GM23338 (cell line): Measurements from ENCODE around the gene PSPC1. TPM values are rescaled to one million over a fixed set of nuclear protein-coding genes. Genes with fewer than 3 reads are reported as not detected.

Experiments
- ATAC-seq: fragments of 200-7000 bp; cut with Tn5 transposase; 3 replicates; pipeline ENCODE4 v1.9.1; 2020
- DNase-seq: peaks from one replicate; pipeline ENCODE4 v3.0.0-alpha.2; 2015; ENCODE audit warnings: low spot score
- H2AFZ ChIP-seq: fragments of 200-600 bp; sonication (generic); 2 replicates; pipeline ENCODE4 v1.8.0; 2016; ENCODE audit warnings: antibody characterized with exemption, mild to moderate bottlenecking, moderate library complexity
- H3F3A ChIP-seq: fragments of 200-600 bp; sonication (generic); replicated peaks from 2 replicates; pipeline ENCODE4 v1.8.0; 2017; ENCODE audit warnings: antibody characterized with exemption, mixed run types, low read depth
- H3K27ac ChIP-seq: fragments of 200-600 bp; sonication (generic); 2 replicates; pipeline ENCODE4 v1.6.1; 2016; ENCODE audit warnings: low read depth
- H3K27me3 ChIP-seq: fragments of 200-600 bp; sonication (generic); 2 replicates; pipeline ENCODE4 v1.8.0; 2016; ENCODE audit warnings: mild to moderate bottlenecking, mixed run types, moderate library complexity; ENCODE audit not compliant: insufficient read depth
- H3K36me3 ChIP-seq: fragments of 200-600 bp; sonication (generic); 2 replicates; pipeline ENCODE4 v1.8.0; 2016; ENCODE audit warnings: mild to moderate bottlenecking; ENCODE audit not compliant: insufficient read depth
- H3K4me1 ChIP-seq: fragments of 200-600 bp; sonication (generic); 2 replicates; pipeline ENCODE4 v1.8.0; 2016; ENCODE audit warnings: mild to moderate bottlenecking, moderate library complexity; ENCODE audit not compliant: insufficient read depth
- H3K4me2 ChIP-seq: fragments of 200-600 bp; sonication (generic); 2 replicates; pipeline ENCODE4 v1.7.1; 2017; ENCODE audit warnings: mixed run types
- H3K4me3 ChIP-seq: fragments of 200-600 bp; sonication (generic); 2 replicates; pipeline ENCODE4 v1.6.1; 2016; ENCODE audit warnings: mixed run types
- H3K79me2 ChIP-seq: fragments of 200-600 bp; sonication (generic); replicated peaks from 2 replicates; pipeline ENCODE4 v1.8.0; 2017; ENCODE audit warnings: mild to moderate bottlenecking; ENCODE audit not compliant: insufficient read depth
- H3K9me2 ChIP-seq: fragments of 200-600 bp; sonication (generic); 2 replicates; pipeline ENCODE4 v1.8.0; 2017; ENCODE audit not compliant: insufficient read depth
- H4K20me1 ChIP-seq: fragments of 200-600 bp; sonication (generic); replicated peaks from 2 replicates; pipeline ENCODE4 v1.8.0; 2017; ENCODE audit warnings: mild to moderate bottlenecking; ENCODE audit not compliant: insufficient read depth
- H3K27ac Mint-ChIP-seq: 2 replicates; pipeline ENCODE4 v1.8.0; 2020; ENCODE audit warnings: inconsistent platforms, mild to moderate bottlenecking, moderate library complexity, mixed read lengths
- H3K27me3 Mint-ChIP-seq: 3 replicates; pipeline ENCODE4 v1.8.0; 2022; ENCODE audit warnings: low read depth, mild to moderate bottlenecking, moderate library complexity, mixed read lengths, inconsistent platforms; ENCODE audit not compliant: insufficient read depth, poor library complexity
- H3K36me3 Mint-ChIP-seq: 3 replicates; pipeline ENCODE4 v1.8.0; 2021; ENCODE audit warnings: low read depth, mild to moderate bottlenecking, inconsistent platforms, moderate library complexity, mixed read lengths
- H3K4me1 Mint-ChIP-seq: 3 replicates; pipeline ENCODE4 v1.8.0; 2020; ENCODE audit warnings: mild to moderate bottlenecking, inconsistent platforms, mixed read lengths
- H3K4me3 Mint-ChIP-seq: 3 replicates; pipeline ENCODE4 v1.8.0; 2021; ENCODE audit warnings: moderate library complexity, mild to moderate bottlenecking, inconsistent platforms, mixed read lengths
- H3K9me3 Mint-ChIP-seq: 3 replicates; pipeline ENCODE4 v1.8.0; 2020; ENCODE audit warnings: moderate library complexity, mild to moderate bottlenecking, inconsistent platforms, mixed read lengths
- CREB1 ChIP-seq: fragments of 250-450 bp; sonication (Bioruptor Pico); IDR thresholded peaks from 2 replicates; pipeline ENCODE4 v1.5.0; 2020; ENCODE audit warnings: low read depth, mild to moderate bottlenecking, moderate library complexity
- EZH2 ChIP-seq: fragments of 200-600 bp; sonication (generic); IDR thresholded peaks from one replicate; pipeline ENCODE4 v1.8.0; 2017; ENCODE audit warnings: antibody characterized with exemption, mild to moderate bottlenecking, low read depth; ENCODE audit not compliant: unreplicated experiment
- EZH2phosphoT487 ChIP-seq: fragments of 200-600 bp; sonication (generic); IDR thresholded peaks from one replicate; pipeline ENCODE4 v1.8.1; 2018; ENCODE audit warnings: antibody characterized with exemption; ENCODE audit not compliant: unreplicated experiment
- NANOG ChIP-seq: IDR thresholded peaks from 2 replicates; pipeline ENCODE4 v1.6.1; 2016; ENCODE audit warnings: antibody characterized with exemption, borderline replicate concordance
- STAT1 ChIP-seq: IDR thresholded peaks from one replicate; pipeline ENCODE4 v1.6.1; 2016; ENCODE audit warnings: antibody characterized with exemption; ENCODE audit not compliant: unreplicated experiment
- ZNF114 ChIP-seq: fragments of 250-450 bp; sonication (Bioruptor Pico); IDR thresholded peaks from 2 replicates; pipeline ENCODE4 v1.5.0; 2020; ENCODE audit warnings: mild to moderate bottlenecking, moderate library complexity
- ZNF331 ChIP-seq: fragments of 250-450 bp; sonication (Bioruptor Pico); IDR thresholded peaks from 2 replicates; pipeline ENCODE4 v1.5.0; 2020; ENCODE audit warnings: low read depth, mild to moderate bottlenecking, moderate library complexity
- polyA plus RNA-seq: library from polyadenylated mRNA; unstranded; fragments of >200 nt; fragmentation: Nextera tagmentation; extraction: Ambion mirVana; gene quantifications from 2 replicates; pipeline ENCODE4 v1.2.1, GENCODE V29; 2016
- total RNA-seq: library from RNA; depleted of rRNA; stranded (reverse); fragments of >200 nt; shearing (Covaris generic); gene quantifications from 2 replicates; pipeline ENCODE4 v1.2.3, GENCODE V29; 2014
- TF ChIP-seq, protein P1 (sequence below): IDR thresholded peaks from one replicate; pipeline ENCODE4 v1.6.1; 2018; ENCODE audit warnings: antibody characterized with exemption; ENCODE audit not compliant: unreplicated experiment
- TF ChIP-seq, protein P2 (sequence below), 2 experiments: fragments of 200-600 bp in 1 of 2; sonication (generic) in 1 of 2; conservative IDR thresholded peaks; 2 replicates each; pipeline versions ENCODE4 v1.5.1 to v1.6.1; 2016 to 2017; ENCODE audit warnings: antibody characterized with exemption in 2 of 2, low read depth in 2 of 2, mild to moderate bottlenecking in 2 of 2, moderate library complexity in 1 of 2
- TF ChIP-seq, protein P3 (sequence below): IDR thresholded peaks from 2 replicates; pipeline ENCODE4 v1.6.1; 2016; ENCODE audit warnings: antibody characterized with exemption

Gene PSPC1
- total and polyA plus RNA-seq, 2 experiments from 2014 or later, result 38.2 to 80.2 TPM

DNA sequence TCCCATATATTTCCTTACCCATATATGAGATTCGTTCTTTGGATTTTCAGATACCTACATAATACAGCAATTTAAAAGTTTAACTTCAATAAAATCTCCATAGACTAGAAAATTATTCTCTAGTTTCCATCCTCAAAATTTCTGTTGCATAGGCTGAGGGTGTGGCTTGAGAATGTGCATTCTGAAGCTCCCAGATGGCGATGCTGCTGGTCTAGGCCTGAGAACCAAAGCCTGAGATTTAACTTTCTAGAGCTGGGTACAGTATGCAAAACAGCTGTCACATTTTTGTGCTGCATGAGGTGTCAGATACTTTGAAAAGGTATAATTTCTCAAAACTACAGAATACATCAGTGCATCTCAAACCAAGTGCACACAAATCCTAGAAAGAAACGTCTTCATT is 106.6 kb downstream of the PSPC1 start (continued):
- TF ChIP-seq, protein P1, sequence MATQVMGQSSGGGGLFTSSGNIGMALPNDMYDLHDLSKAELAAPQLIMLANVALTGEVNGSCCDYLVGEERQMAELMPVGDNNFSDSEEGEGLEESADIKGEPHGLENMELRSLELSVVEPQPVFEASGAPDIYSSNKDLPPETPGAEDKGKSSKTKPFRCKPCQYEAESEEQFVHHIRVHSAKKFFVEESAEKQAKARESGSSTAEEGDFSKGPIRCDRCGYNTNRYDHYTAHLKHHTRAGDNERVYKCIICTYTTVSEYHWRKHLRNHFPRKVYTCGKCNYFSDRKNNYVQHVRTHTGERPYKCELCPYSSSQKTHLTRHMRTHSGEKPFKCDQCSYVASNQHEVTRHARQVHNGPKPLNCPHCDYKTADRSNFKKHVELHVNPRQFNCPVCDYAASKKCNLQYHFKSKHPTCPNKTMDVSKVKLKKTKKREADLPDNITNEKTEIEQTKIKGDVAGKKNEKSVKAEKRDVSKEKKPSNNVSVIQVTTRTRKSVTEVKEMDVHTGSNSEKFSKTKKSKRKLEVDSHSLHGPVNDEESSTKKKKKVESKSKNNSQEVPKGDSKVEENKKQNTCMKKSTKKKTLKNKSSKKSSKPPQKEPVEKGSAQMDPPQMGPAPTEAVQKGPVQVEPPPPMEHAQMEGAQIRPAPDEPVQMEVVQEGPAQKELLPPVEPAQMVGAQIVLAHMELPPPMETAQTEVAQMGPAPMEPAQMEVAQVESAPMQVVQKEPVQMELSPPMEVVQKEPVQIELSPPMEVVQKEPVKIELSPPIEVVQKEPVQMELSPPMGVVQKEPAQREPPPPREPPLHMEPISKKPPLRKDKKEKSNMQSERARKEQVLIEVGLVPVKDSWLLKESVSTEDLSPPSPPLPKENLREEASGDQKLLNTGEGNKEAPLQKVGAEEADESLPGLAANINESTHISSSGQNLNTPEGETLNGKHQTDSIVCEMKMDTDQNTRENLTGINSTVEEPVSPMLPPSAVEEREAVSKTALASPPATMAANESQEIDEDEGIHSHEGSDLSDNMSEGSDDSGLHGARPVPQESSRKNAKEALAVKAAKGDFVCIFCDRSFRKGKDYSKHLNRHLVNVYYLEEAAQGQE, result no peak
- TF ChIP-seq EZH2phosphoT487 (no peak), STAT1 (no peak), ZNF331 (CRISPR knock-in tag) (no peak), NANOG (no peak)
- TF ChIP-seq, protein P2, sequence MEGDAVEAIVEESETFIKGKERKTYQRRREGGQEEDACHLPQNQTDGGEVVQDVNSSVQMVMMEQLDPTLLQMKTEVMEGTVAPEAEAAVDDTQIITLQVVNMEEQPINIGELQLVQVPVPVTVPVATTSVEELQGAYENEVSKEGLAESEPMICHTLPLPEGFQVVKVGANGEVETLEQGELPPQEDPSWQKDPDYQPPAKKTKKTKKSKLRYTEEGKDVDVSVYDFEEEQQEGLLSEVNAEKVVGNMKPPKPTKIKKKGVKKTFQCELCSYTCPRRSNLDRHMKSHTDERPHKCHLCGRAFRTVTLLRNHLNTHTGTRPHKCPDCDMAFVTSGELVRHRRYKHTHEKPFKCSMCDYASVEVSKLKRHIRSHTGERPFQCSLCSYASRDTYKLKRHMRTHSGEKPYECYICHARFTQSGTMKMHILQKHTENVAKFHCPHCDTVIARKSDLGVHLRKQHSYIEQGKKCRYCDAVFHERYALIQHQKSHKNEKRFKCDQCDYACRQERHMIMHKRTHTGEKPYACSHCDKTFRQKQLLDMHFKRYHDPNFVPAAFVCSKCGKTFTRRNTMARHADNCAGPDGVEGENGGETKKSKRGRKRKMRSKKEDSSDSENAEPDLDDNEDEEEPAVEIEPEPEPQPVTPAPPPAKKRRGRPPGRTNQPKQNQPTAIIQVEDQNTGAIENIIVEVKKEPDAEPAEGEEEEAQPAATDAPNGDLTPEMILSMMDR (conservative IDR thresholded peaks at IDR 0.05; ENCODE audit: low read depth in 2 of 2), result no peak

DNA sequence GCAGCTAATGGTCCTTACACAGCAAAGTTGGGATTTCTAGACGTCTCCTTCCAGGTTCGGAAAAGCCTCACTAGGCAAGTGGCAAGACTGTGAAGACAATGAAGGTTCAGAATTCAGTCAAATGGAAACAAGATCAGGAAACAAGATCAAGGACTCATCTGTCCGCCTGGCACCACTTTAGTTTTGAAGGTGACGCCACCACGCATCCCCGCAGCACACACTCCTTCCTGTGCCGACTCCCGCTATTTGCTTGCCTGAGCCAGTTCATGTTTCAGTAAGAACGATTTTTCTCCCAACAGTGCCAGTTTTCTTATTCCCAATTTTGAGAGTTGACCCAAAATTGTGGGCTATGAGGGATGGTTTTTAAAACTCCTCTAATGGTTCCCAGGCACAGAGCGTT is 107.8 kb downstream of the PSPC1 start:
- no peak for DNase-seq
- no peak for TF ChIP-seq EZH2
- no peak for TF ChIP-seq CREB1 (CRISPR knock-in tag)
- TF ChIP-seq ZNF114 (CRISPR knock-in tag), result no peak
- TF ChIP-seq, protein P2 (conservative IDR thresholded peaks at IDR 0.05; ENCODE audit: low read depth in 2 of 2), result no peak
- TF ChIP-seq STAT1, result no peak
- TF ChIP-seq, protein P1, result no peak
- TF ChIP-seq, protein P3, sequence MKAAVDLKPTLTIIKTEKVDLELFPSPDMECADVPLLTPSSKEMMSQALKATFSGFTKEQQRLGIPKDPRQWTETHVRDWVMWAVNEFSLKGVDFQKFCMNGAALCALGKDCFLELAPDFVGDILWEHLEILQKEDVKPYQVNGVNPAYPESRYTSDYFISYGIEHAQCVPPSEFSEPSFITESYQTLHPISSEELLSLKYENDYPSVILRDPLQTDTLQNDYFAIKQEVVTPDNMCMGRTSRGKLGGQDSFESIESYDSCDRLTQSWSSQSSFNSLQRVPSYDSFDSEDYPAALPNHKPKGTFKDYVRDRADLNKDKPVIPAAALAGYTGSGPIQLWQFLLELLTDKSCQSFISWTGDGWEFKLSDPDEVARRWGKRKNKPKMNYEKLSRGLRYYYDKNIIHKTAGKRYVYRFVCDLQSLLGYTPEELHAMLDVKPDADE, result no peak
- TF ChIP-seq ZNF331 (CRISPR knock-in tag), result no peak
- Histone ChIP-seq H4K20me1 (peaks cover 8% of the 10 kb centered on the region; the same call in 1 of the 2 replicates), H3K27me3 (no peaks in the 10 kb centered on the region), H3K9me2 (no peaks in the 10 kb centered on the region), H3K27ac (peak overlapping the region; percentile 80), H2AFZ (no peak overlapping the region), H3K36me3 (peaks cover 45% of the 10 kb centered on the region), H3K4me1 (no peaks in the 10 kb centered on the region), H3F3A (peaks cover 10% of the 10 kb centered on the region; the same call in 1 of the 2 replicates), H3K4me2 (no peak overlapping the region), H3K4me3 (no peak overlapping the region), H3K79me2 (no peaks in the 10 kb centered on the region; the same call in 1 of the 2 replicates)
- peaks cover 14% of the 10 kb centered on the region for H3K4me1 Mint-ChIP-seq
- no peaks in the 10 kb centered on the region for H3K9me3 Mint-ChIP-seq
- ATAC-seq, result no peak
- no peaks in the 10 kb centered on the region for H3K27me3 Mint-ChIP-seq
- H3K36me3 Mint-ChIP-seq, result peaks cover 40% of the 10 kb centered on the region
- H3K27ac Mint-ChIP-seq, result peak overlapping the region; percentile 19; the same call in 1 of the 2 replicates
- H3K4me3 Mint-ChIP-seq, result no peak overlapping the region
